ENCODE data around the gene KCNH3.

- no peak for TF ChIP-seq ZZZ3 (IDR thresholded peaks at IDR 0.05; ENCODE audit: control insufficient read depth, insufficient read length, low read depth)
- no peak for TF ChIP-seq CREB1 (IDR thresholded peaks at IDR 0.05; ENCODE audit: low read depth)
- TF ChIP-seq, protein P1, sequence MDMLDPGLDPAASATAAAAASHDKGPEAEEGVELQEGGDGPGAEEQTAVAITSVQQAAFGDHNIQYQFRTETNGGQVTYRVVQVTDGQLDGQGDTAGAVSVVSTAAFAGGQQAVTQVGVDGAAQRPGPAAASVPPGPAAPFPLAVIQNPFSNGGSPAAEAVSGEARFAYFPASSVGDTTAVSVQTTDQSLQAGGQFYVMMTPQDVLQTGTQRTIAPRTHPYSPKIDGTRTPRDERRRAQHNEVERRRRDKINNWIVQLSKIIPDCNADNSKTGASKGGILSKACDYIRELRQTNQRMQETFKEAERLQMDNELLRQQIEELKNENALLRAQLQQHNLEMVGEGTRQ (IDR thresholded peaks at IDR 0.05; ENCODE audit: borderline replicate concordance, low read depth, low read length), result no peak
- no peak for TF ChIP-seq JUNB (IDR thresholded peaks at IDR 0.05)
- TF ChIP-seq, protein P2, sequence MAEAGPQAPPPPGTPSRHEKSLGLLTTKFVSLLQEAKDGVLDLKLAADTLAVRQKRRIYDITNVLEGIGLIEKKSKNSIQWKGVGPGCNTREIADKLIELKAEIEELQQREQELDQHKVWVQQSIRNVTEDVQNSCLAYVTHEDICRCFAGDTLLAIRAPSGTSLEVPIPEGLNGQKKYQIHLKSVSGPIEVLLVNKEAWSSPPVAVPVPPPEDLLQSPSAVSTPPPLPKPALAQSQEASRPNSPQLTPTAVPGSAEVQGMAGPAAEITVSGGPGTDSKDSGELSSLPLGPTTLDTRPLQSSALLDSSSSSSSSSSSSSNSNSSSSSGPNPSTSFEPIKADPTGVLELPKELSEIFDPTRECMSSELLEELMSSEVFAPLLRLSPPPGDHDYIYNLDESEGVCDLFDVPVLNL (IDR thresholded peaks at IDR 0.05; ENCODE audit: low read depth, low read length), result no peak
- no peak for TF ChIP-seq TAF1 (IDR thresholded peaks at IDR 0.05; ENCODE audit: borderline replicate concordance, low read depth, low read length)
These were observed 23.4 kb downstream of the KCNH3 start for GRCh38 chr12:49562233-49562632.
